ENCODE measurements around the gene TNRC6C.

The TNRC6C gene

DNA sequence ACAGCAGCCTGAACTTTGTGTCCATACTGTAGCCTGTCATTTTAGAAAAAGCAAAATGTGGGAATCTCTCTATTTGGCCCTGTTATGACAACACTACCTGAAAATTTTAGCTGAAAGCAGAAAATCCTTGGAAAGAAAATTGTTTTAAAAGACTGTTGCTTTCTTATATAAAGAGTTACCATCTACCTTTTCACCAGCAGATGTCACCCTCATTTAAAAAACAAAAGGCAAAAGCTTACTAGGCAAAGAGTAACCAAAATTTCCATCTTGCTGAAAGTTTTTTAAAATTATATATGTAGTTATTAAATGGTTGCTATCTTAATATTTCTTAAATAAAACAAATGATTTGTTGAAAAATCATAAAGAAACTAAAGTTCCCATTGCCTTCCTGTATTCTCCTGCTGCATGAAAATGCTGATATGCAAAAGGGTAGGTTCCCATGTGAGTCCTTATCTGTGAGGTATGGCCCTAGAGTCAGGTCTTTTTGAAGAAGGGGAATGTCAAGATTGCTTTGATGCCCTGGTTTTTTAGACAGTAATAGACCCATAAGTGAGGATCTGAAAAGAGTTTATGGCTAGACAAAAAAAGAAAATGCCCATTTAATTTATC lies 61.0 kb downstream of the TNRC6C start:
- ATAC-seq, result peak; percentile 49; the same call in 2 of the 3 replicates
- TF ChIP-seq ZNF565 (CRISPR knock-in tag; conservative IDR thresholded peaks at IDR 0.05; ENCODE audit: low read depth) (no peak), ZNF70 (CRISPR knock-in tag; IDR thresholded peaks at IDR 0.05) (no peak), OSR1 (CRISPR knock-in tag; IDR thresholded peaks at IDR 0.05) (no peak), ZFP3 (CRISPR knock-in tag; IDR thresholded peaks at IDR 0.05) (no peak), GLIS3 (CRISPR knock-in tag; IDR thresholded peaks at IDR 0.05) (no peak), ARNTL (CRISPR knock-in tag; IDR thresholded peaks at IDR 0.05; ENCODE audit: borderline replicate concordance, low read depth) (no peak), ZFP30 (CRISPR knock-in tag; IDR thresholded peaks at IDR 0.05) (no peak), ESRRG (CRISPR knock-in tag; IDR thresholded peaks at IDR 0.05) (no peak), ZC3H10 (CRISPR knock-in tag; IDR thresholded peaks at IDR 0.05) (no peak), BACH2 (CRISPR knock-in tag; IDR thresholded peaks at IDR 0.05; ENCODE audit: borderline replicate concordance) (no peak), PPARA (CRISPR knock-in tag; IDR thresholded peaks at IDR 0.05; ENCODE audit: borderline replicate concordance) (no peak), CSDC2 (CRISPR knock-in tag; IDR thresholded peaks at IDR 0.05) (no peak)
- TF ChIP-seq, protein P1, sequence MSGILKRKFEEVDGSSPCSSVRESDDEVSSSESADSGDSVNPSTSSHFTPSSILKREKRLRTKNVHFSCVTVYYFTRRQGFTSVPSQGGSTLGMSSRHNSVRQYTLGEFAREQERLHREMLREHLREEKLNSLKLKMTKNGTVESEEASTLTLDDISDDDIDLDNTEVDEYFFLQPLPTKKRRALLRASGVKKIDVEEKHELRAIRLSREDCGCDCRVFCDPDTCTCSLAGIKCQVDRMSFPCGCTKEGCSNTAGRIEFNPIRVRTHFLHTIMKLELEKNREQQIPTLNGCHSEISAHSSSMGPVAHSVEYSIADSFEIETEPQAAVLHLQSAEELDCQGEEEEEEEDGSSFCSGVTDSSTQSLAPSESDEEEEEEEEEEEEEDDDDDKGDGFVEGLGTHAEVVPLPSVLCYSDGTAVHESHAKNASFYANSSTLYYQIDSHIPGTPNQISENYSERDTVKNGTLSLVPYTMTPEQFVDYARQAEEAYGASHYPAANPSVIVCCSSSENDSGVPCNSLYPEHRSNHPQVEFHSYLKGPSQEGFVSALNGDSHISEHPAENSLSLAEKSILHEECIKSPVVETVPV (CRISPR knock-in tag; IDR thresholded peaks at IDR 0.05), result no peak
- TF ChIP-seq, protein P2, sequence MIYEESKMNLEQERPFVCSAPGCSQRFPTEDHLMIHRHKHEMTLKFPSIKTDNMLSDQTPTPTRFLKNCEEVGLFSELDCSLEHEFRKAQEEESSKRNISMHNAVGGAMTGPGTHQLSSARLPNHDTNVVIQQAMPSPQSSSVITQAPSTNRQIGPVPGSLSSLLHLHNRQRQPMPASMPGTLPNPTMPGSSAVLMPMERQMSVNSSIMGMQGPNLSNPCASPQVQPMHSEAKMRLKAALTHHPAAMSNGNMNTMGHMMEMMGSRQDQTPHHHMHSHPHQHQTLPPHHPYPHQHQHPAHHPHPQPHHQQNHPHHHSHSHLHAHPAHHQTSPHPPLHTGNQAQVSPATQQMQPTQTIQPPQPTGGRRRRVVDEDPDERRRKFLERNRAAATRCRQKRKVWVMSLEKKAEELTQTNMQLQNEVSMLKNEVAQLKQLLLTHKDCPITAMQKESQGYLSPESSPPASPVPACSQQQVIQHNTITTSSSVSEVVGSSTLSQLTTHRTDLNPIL (CRISPR knock-in tag; IDR thresholded peaks at IDR 0.05; ENCODE audit: low read depth), result no peak
- TF ChIP-seq, protein P3, sequence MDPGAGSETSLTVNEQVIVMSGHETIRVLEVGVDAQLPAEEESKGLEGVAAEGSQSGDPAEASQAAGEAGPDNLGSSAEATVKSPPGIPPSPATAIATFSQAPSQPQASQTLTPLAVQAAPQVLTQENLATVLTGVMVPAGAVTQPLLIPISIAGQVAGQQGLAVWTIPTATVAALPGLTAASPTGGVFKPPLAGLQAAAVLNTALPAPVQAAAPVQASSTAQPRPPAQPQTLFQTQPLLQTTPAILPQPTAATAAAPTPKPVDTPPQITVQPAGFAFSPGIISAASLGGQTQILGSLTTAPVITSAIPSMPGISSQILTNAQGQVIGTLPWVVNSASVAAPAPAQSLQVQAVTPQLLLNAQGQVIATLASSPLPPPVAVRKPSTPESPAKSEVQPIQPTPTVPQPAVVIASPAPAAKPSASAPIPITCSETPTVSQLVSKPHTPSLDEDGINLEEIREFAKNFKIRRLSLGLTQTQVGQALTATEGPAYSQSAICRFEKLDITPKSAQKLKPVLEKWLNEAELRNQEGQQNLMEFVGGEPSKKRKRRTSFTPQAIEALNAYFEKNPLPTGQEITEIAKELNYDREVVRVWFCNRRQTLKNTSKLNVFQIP (CRISPR knock-in tag; IDR thresholded peaks at IDR 0.05; ENCODE audit: borderline replicate concordance, low read depth), result no peak

DNA sequence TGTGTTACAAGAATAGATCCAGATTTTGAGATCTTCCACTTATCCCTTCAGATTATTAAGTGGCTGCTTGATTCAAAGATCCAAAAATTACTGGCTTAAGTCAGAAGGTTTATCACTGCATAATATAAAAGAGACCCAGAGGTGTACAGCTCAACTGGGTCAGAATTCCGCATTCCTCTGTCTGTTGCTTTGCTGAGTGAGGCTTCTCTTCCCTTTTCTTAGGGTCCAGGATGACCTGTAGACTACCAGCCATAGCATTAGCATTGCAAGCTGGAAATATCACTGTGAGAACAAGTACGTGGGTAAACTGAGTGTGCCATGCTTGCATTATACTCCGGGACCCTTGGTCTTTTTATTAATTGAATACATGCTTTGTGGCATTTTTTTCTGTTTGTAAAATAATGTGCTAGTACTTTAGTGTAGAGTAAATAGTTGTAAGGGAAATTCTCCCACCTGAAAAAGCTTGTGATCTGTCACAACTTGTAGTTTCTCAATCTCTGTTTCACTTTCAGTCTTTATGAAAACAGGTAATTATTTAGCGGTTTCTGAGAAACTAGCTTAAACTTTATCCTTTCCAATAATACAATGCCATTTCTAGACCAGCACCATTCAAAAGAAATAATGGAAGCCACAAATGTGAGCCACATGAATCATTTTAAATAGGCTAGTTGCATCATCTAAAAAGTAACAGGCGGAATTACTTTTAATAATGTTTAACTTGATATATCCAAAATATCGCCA lies 61.6 kb downstream of the TNRC6C start:
- ATAC-seq, result no peak
- TF ChIP-seq ZNF8 (CRISPR knock-in tag; IDR thresholded peaks at IDR 0.05), result no peak
- TF ChIP-seq OSR1 (CRISPR knock-in tag; IDR thresholded peaks at IDR 0.05), result no peak
- TF ChIP-seq TCF4 (CRISPR knock-in tag; IDR thresholded peaks at IDR 0.05; ENCODE audit: borderline replicate concordance), result no peak
- no peak for TF ChIP-seq BACH2 (CRISPR knock-in tag; IDR thresholded peaks at IDR 0.05; ENCODE audit: borderline replicate concordance)
- TF ChIP-seq PPARA (CRISPR knock-in tag; IDR thresholded peaks at IDR 0.05; ENCODE audit: borderline replicate concordance), result no peak
- TF ChIP-seq SNAI2 (CRISPR knock-in tag; IDR thresholded peaks at IDR 0.05), result no peak
- no peak for TF ChIP-seq GLIS3 (CRISPR knock-in tag; IDR thresholded peaks at IDR 0.05)
- no peak for TF ChIP-seq ZFP3 (CRISPR knock-in tag; IDR thresholded peaks at IDR 0.05)
- no peak for TF ChIP-seq ZC3H10 (CRISPR knock-in tag; IDR thresholded peaks at IDR 0.05)
- TF ChIP-seq, protein P1 (CRISPR knock-in tag; IDR thresholded peaks at IDR 0.05), result no peak
- TF ChIP-seq CSDC2 (CRISPR knock-in tag; IDR thresholded peaks at IDR 0.05), result no peak
- no peak for TF ChIP-seq ESRRG (CRISPR knock-in tag; IDR thresholded peaks at IDR 0.05)

DNA sequence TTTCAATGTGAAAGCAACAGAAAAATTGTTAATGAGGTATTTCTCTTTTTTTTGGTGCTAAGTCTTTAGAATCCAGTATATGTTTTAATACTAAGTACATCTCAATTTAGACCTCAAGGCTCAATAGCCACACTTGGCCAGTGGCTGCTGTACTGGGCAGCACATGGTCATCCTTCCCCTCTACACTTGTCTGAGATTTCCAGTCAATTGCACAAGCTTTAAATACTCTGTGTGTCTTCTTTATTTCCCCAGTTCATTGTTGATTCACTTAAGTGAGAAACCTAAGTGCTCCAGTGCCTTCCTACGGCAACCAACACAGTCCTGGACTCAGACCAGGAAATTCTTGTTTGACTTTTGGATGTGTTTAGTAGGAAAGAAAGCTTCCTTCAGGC lies 62.2 kb downstream of the TNRC6C start:
- no peak for TF ChIP-seq TCF4 (CRISPR knock-in tag; IDR thresholded peaks at IDR 0.05; ENCODE audit: borderline replicate concordance)
- TF ChIP-seq OSR1 (CRISPR knock-in tag; IDR thresholded peaks at IDR 0.05), result no peak
- TF ChIP-seq ZNF8 (CRISPR knock-in tag; IDR thresholded peaks at IDR 0.05), result no peak
- TF ChIP-seq GLIS3 (CRISPR knock-in tag; IDR thresholded peaks at IDR 0.05), result no peak
- no peak for TF ChIP-seq PPARA (CRISPR knock-in tag; IDR thresholded peaks at IDR 0.05; ENCODE audit: borderline replicate concordance)
- TF ChIP-seq, protein P1 (CRISPR knock-in tag; IDR thresholded peaks at IDR 0.05), result no peak
- no peak for TF ChIP-seq RARB (CRISPR knock-in tag; IDR thresholded peaks at IDR 0.05)
- no peak for TF ChIP-seq TOX (CRISPR knock-in tag; IDR thresholded peaks at IDR 0.05; ENCODE audit: borderline replicate concordance)
- TF ChIP-seq, protein P3 (CRISPR knock-in tag; IDR thresholded peaks at IDR 0.05; ENCODE audit: borderline replicate concordance, low read depth), result no peak
- no peak for TF ChIP-seq ESRRG (CRISPR knock-in tag; IDR thresholded peaks at IDR 0.05)
- no peak for TF ChIP-seq BACH2 (CRISPR knock-in tag; IDR thresholded peaks at IDR 0.05; ENCODE audit: borderline replicate concordance)
- TF ChIP-seq ZFP30 (CRISPR knock-in tag; IDR thresholded peaks at IDR 0.05), result no peak
- no peak for TF ChIP-seq ARNTL (CRISPR knock-in tag; IDR thresholded peaks at IDR 0.05; ENCODE audit: borderline replicate concordance, low read depth)
- no peak for TF ChIP-seq ZNF565 (CRISPR knock-in tag; conservative IDR thresholded peaks at IDR 0.05; ENCODE audit: low read depth)
- TF ChIP-seq, protein P4, sequence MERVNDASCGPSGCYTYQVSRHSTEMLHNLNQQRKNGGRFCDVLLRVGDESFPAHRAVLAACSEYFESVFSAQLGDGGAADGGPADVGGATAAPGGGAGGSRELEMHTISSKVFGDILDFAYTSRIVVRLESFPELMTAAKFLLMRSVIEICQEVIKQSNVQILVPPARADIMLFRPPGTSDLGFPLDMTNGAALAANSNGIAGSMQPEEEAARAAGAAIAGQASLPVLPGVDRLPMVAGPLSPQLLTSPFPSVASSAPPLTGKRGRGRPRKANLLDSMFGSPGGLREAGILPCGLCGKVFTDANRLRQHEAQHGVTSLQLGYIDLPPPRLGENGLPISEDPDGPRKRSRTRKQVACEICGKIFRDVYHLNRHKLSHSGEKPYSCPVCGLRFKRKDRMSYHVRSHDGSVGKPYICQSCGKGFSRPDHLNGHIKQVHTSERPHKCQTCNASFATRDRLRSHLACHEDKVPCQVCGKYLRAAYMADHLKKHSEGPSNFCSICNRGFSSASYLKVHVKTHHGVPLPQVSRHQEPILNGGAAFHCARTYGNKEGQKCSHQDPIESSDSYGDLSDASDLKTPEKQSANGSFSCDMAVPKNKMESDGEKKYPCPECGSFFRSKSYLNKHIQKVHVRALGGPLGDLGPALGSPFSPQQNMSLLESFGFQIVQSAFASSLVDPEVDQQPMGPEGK (CRISPR knock-in tag; IDR thresholded peaks at IDR 0.05; ENCODE audit: borderline replicate concordance), result no peak
- TF ChIP-seq ZFP3 (CRISPR knock-in tag; IDR thresholded peaks at IDR 0.05), result no peak
- ATAC-seq, result no peak

All from SK-N-SH treated with all-trans-retinoic acid at 6 μM for 48 hours (cell line).